T47D (cell line): ENCODE results near the gene KAZN.

Experiments
- DNase-seq, 2 experiments: peaks; one replicate each; pipeline versions ENCODE4 v3.0.0 to v3.0.0-alpha.2; 2011 to 2012; ENCODE audit warnings: low read depth in 1 of 2, low spot score in 1 of 2
- JUND ChIP-seq: IDR thresholded peaks from 2 replicates; pipeline ENCODE4 v1.6.1; 2012; ENCODE audit warnings: low read depth
- in situ Hi-C: cut with HindIII; loops from 2 replicates; pipeline ENCODE4 v1.10.0; 2016; ENCODE audit warnings: low sequenced_read_pairs, low pct_unique_long_range_greater_than_20kb

KAZN gene

GRCh38 chr1:15148475-15148874, 550.0 kb downstream of the KAZN start:
- no peak for DNase-seq
- in situ Hi-C loops, result no loop called here
- TF ChIP-seq JUND, result no peak

- in situ Hi-C loops, result no loop called here
- no peak for DNase-seq
- TF ChIP-seq JUND, result no peak
Observed at GRCh38 chr1:15148941-15149340, 550.5 kb downstream of the KAZN start.

- no peak for DNase-seq
- in situ Hi-C loops, result no loop called here
Observed at GRCh38 chr1:15150376-15150775, 551.9 kb downstream of the KAZN start.

DNA sequence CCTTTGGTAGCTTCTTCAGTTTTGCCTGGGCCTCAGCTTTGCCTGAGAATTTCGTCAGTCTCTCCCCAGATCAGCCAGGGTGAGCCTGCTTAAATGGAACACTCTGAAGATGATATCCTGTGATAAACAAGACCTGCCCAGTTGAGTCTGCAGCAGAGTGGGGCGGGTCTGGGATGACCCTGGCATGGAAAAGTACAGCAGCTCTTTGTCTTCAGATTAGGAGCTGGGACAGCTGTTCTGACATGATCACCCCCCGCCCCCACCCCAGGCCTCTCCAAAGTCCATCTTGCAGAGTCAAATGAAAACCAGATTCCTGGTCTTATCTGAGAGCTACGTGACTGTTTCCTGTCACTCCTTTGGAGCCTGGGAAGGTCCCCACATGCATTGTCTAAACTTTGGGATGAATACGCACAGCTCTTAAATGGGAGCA, 552.9 kb downstream of the KAZN start:
- in situ Hi-C loops, result no loop called here
- no peak for TF ChIP-seq JUND
- DNase-seq, result no peak

More at GRCh38 chr1:15150376-15150775, 551.9 kb downstream of the KAZN start:
- TF ChIP-seq JUND, result no peak

DNA sequence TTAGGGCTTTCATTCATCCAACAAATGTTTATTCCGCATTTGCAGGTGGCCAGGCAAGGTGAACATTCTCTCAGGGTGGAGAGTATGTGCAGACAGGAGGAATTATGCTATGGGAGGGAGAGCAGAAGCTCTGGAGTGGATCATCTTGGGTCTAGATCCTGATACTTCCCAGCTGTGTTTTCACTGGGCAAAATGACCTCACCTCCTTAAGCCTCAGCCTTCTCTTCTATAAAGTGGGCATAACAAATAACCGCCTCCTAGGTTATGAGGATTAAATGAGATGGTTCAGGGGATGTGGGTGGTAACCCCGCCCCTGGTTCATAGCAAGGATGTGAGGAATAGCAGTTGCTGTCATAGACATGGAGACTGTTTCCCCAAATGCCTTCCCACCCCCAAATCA, 553.4 kb downstream of the KAZN start:
- in situ Hi-C loops, result no loop called here
- DNase-seq, result no peak
- TF ChIP-seq JUND, result no peak

DNA sequence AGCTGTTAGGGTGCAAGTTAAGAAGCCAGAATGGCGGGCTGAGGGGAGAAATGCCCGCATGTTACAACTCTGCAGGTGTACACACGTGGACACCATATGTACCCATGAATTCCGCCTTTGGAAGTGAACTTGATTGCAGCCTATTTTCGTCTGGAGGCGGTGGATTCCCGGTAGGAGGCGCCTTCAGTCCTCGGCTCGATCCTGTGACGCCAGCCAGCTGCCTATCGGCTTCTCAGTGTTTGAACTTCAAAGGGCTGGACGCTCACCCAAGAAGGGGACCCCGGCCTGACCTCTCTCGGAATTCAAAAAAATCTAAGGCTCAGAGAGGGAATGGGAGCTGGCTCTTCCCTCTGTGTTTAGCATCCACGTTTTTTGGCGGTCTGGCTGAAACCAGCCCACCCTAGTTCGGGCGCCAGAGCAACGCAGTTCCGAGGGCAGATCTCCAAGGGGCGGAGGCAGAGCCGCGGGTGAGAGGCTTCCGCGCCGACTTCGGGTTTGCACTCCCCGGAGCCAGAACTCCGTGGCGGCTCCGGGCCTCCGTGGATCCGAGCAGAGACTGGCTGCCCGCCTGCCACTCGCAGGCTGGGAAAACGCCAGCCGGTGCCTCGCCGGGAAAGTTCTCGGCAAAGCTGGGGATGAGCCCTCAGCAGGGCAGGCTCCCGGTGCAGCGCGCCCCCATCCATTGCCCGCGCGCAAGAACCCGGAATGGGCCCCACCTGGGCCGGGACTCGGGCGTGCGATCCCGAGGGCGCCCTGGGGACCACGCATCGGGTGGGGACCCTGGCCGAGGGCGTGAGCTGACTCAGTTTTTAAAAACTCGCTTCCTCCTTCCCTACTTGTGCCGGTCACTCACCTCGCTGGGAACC, 554.1 kb downstream of the KAZN start:
- in situ Hi-C loops, result no loop called here
- no peak for TF ChIP-seq JUND
- peak; percentile 62 to 71 for DNase-seq

DNA sequence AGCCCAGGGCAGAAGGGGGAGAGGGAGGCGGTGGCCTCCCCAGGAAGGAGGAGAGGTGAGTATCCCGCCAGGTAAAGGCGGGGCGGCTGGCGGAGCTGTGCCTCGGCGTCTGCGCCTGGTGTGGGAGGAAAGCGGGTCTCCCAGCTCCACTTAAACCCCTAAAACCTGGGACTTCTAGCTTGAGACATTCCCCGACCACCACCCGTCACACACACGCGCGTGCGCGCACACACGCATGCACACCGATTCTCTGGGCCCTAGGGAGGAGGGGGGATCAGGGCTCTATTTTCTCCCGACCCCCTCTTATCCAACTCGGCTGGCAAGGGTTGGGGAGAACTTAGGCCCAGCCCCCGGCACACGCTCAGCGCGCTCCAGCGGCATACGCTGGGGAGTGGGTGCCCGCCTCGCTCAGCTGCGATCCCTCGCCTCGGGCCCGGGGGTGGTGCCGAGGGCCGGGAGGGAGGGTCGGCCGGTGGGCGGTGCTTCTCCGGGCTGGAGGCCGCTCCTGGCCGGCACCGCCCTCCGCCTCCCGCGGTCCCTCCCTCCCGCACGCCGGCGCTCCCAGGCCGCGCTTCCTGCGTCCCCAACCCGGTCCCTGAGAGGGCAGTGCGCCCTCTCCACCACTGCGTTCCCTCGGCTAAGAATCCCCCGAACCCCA, 554.8 kb downstream of the KAZN start, which contains the start of gene TMEM51:
TSS of gene TMEM51 (plus strand) at position 564 of the 658 bp plus-strand sequence. CDS start 61,341 bp downstream, outside the sequence.
- in situ Hi-C loops, result no loop called here
- TF ChIP-seq JUND, result no peak
- peak; percentile 49 to 62 for DNase-seq

GRCh38 chr1:15153842-15154479, 555.5 kb downstream of the KAZN start:
- peak; percentile 33 to 47 for DNase-seq
- TF ChIP-seq JUND, result no peak
- in situ Hi-C loops, result no loop called here

- in situ Hi-C loops, result no loop called here
- no peak for TF ChIP-seq JUND
- no peak for DNase-seq
Observed at GRCh38 chr1:15154480-15155036, 556.1 kb downstream of the KAZN start.

DNA sequence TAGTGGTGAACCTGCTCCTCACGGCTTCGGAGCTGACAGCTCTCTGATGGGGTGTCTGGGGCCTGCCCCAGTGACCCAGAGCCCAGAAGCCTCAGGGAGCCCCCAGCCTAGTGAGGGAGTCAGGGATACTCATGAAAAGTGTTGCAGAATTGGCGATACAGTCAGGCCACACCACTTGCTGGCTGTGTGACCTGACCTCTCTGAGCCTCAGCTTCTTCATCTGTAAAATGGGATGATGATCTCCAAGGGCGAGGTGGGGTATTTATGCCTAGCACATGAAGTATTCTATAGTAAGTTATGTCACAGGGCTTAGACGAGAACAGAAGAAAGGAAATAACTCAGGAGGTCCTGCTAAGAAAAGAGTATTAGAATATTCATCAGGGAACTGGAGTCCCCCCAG, 556.7 kb downstream of the KAZN start:
- TF ChIP-seq JUND, result no peak
- in situ Hi-C loops, result no loop called here
- DNase-seq, result no peak

- no peak for DNase-seq
- no peak for TF ChIP-seq JUND
- in situ Hi-C loops, result no loop called here
Observed at GRCh38 chr1:15155888-15156741, 557.6 kb downstream of the KAZN start.
